Sigmoid colon (tissue), 4 donors: ENCODE measurements around the gene C19orf47.

Source experiments
- CTCF ChIP-seq, 4 experiments: fragments of 450-650 bp in 3 of 4; fragments of 200-600 bp in 1 of 4; IDR thresholded peaks; one replicate each; pipeline ENCODE4 v1.5.1; 2016 to 2019; ENCODE audit warnings: antibody characterized with exemption in 4 of 4, mild to moderate bottlenecking in 3 of 4, moderate library complexity in 2 of 4
- EP300 ChIP-seq, 4 donors: sonication (generic); formaldehyde crosslinking; IDR thresholded peaks; one replicate each; pipeline ENCODE4 v1.6.1; 2017; ENCODE audit warnings: antibody characterized with exemption in 4 of 4
- POLR2A ChIP-seq, 2 donors: fragments of 450-650 bp; IDR thresholded peaks; one replicate each; pipeline ENCODE4 v1.6.1; 2016; ENCODE audit warnings: antibody characterized with exemption in 2 of 2, mild to moderate bottlenecking in 2 of 2, moderate library complexity in 2 of 2
- POLR2AphosphoS5 ChIP-seq, 4 donors: sonication (generic); formaldehyde crosslinking; IDR thresholded peaks; one replicate each; pipeline ENCODE4 v1.6.1; 2017; ENCODE audit warnings: antibody characterized with exemption in 4 of 4

GRCh38 chr19:40279120-40279551 is 69.1 kb downstream of the C19orf47 start:
- TF ChIP-seq CTCF (IDR thresholded peaks at IDR 0.05) (no peak), POLR2A (IDR thresholded peaks at IDR 0.05) (no peak), EP300 (IDR thresholded peaks at IDR 0.05) (no peak), POLR2AphosphoS5 (IDR thresholded peaks at IDR 0.05) (no peak)
